ENCODE results near the gene UNC5B. TPM values are rescaled to one million over a fixed set of nuclear protein-coding genes. Genes with fewer than 3 reads are reported as not detected.

Gene UNC5B
- total RNA-seq, 1 experiment from 2014 or later: 49.6 TPM

DNA sequence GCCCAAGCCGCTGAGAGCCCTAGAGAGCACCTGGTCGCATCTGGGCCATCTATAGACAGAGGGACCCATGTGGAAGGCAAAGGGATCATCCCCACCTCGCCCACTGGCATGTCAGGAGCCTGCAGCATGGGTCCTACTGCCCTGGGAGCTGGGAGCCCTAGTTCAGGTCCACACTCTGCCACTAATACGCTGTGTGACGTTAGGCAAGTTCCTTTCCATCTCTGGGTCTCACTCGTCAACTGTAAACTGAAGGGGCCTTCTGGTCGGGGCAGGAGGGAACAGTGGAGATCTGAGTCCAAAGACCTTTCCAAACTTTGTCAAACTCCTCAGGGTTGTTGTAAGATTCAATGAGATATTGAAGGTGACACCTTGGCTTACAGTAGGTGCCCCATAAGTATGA, 23.4 kb downstream of the UNC5B start:
- ATAC-seq: no peak
- POLR2A ChIA-PET: interaction anchor here (0.7 kb wide), 1 partner anchor 23 kb away, joined by 3 read pairs; the partner anchor contains the start of gene UNC5B
- peaks cover 73% of the 10 kb centered on the region for H3K4me1 Mint-ChIP-seq
- DNase-seq (ENCODE audit: low spot score): no peak
- no peak overlapping the region for H3K4me3 Mint-ChIP-seq
- CTCF ChIA-PET: interaction anchor here (0.6 to 4.2 kb wide), 6 partner anchors 24 to 1826 kb away, joined by 3 to 19 read pairs (median 3); partner anchors contain the start of gene UNC5B
- H3K27me3 Mint-ChIP-seq (ENCODE audit: low read depth): no peaks in the 10 kb centered on the region
- H3K36me3 Mint-ChIP-seq: no peaks in the 10 kb centered on the region
- no peak for TF ChIP-seq ZNF512 (CRISPR knock-in tag; IDR thresholded peaks at IDR 0.05; ENCODE audit: borderline replicate concordance)
- H3K27ac Mint-ChIP-seq: no peak overlapping the region
- no peaks in the 10 kb centered on the region for H3K9me3 Mint-ChIP-seq

DNA sequence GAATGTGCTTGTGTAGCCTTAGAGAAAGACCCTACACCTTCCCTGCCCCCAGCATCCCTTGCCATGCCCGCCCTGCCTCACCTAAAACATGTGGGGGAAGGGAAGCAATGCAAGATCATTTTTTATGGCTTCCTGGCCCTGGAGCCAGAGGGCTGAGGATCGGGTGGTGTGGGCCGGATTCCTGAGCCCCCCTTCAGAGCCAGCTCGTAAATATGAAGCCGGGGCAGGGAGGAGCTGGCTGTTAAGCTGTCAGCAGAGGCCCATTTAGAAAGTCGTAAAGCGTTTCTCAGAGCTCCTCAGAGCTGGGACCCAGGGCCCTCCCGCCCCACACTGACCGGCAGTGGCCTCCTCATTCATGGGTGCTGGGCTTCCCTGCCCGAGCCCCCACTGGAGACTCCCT, 23.9 kb downstream of the UNC5B start:
- H3K27ac Mint-ChIP-seq: no peak overlapping the region

More for the DNA sequence above, 23.9 kb downstream of the UNC5B start:
- Mint-ChIP-seq H3K4me1 (peaks cover 73% of the 10 kb centered on the region), H3K4me3 (no peak overlapping the region), H3K36me3 (no peaks in the 10 kb centered on the region), H3K27me3 (ENCODE audit: low read depth) (no peaks in the 10 kb centered on the region), H3K9me3 (no peaks in the 10 kb centered on the region)
- TF ChIP-seq EMX1 (CRISPR knock-in tag; IDR thresholded peaks at IDR 0.05): no peak
- no peak for TF ChIP-seq JAZF1 (CRISPR knock-in tag; IDR thresholded peaks at IDR 0.05)
- TF ChIP-seq MXD4 (CRISPR knock-in tag; IDR thresholded peaks at IDR 0.05; ENCODE audit: borderline replicate concordance): no peak
- TF ChIP-seq OVOL2 (CRISPR knock-in tag; IDR thresholded peaks at IDR 0.05; ENCODE audit: borderline replicate concordance): no peak
- no peak for TF ChIP-seq ZNF532 (CRISPR knock-in tag; IDR thresholded peaks at IDR 0.05; ENCODE audit: borderline replicate concordance)
- no peak for TF ChIP-seq NFE2L1 (CRISPR knock-in tag; IDR thresholded peaks at IDR 0.05)
- no peak for TF ChIP-seq NR1H2 (CRISPR knock-in tag; IDR thresholded peaks at IDR 0.05)
- no peak for TF ChIP-seq TCF7 (CRISPR knock-in tag; IDR thresholded peaks at IDR 0.05; ENCODE audit: low read depth)
- no peak for TF ChIP-seq ZNF281 (CRISPR knock-in tag; IDR thresholded peaks at IDR 0.05)
- TF ChIP-seq, protein P1, sequence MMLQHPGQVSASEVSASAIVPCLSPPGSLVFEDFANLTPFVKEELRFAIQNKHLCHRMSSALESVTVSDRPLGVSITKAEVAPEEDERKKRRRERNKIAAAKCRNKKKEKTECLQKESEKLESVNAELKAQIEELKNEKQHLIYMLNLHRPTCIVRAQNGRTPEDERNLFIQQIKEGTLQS (CRISPR knock-in tag; conservative IDR thresholded peaks at IDR 0.05): no peak
- no peak for TF ChIP-seq CREM (CRISPR knock-in tag; IDR thresholded peaks at IDR 0.05)
- TF ChIP-seq ARID4B (CRISPR knock-in tag; IDR thresholded peaks at IDR 0.05; ENCODE audit: borderline replicate concordance): no peak
- ChIA-PET POLR2A (interaction anchor here (0.7 kb wide), 1 partner anchor 24 kb away, joined by 3 read pairs; the partner anchor contains the start of gene UNC5B), CTCF (interaction anchor here (1.1 to 4.2 kb wide), 4 partner anchors 24 to 333 kb away, joined by 3 to 19 read pairs (median 6); partner anchors contain the start of gene UNC5B)
- DNase-seq (ENCODE audit: low spot score) (no peak), ATAC-seq (no peak)

Measured in WTC11 (cell line).